Measurements from ENCODE around the gene METTL8.

DNA sequence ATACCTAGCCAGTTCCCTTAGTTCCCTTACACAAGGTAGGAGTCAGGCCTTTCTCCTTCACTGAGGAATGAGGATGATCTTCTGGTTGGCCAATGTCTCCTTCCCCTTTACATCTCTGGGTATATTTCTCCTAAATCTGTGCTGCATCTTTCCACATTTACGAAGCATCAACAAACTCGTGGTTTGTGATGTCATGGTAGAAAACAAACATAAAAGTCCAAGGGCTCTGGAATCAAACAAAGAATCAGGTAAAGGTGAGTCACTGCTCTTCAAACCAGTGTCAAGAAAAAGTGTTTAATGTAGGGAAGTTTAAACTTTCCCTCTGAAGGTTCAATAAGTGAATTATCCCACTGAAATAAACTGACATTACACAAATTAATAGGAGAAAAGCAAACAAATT lies 122.9 kb downstream of the METTL8 start:
- TF ChIP-seq POLR2AphosphoS5 (IDR thresholded peaks at IDR 0.05) (no peak), CTCF (IDR thresholded peaks at IDR 0.05) (no peak), POLR2A (IDR thresholded peaks at IDR 0.05) (no peak), EP300 (IDR thresholded peaks at IDR 0.05) (no peak)
